Measurements from ENCODE around the gene NUP210. TPM values are rescaled to one million over a fixed set of nuclear protein-coding genes. Genes with fewer than 3 reads are reported as not detected.

The NUP210 gene
- total RNA-seq, 2 donors from 2014 or later: 4.4 to 4.5 TPM

GRCh38 chr3:13404626-13405452 is 15.3 kb downstream of the NUP210 start:
- Histone ChIP-seq H3K4me3 (no peak overlapping the region), H3K27ac (no peak overlapping the region), H3K4me1 (no peaks in the 10 kb centered on the region), H3K9me3 (peaks cover 0 to 19% of the 10 kb centered on the region in 2 donors), H3K36me3 (no peaks in the 10 kb centered on the region), H3K27me3 (no peaks in the 10 kb centered on the region)
- TF ChIP-seq, protein P1, sequence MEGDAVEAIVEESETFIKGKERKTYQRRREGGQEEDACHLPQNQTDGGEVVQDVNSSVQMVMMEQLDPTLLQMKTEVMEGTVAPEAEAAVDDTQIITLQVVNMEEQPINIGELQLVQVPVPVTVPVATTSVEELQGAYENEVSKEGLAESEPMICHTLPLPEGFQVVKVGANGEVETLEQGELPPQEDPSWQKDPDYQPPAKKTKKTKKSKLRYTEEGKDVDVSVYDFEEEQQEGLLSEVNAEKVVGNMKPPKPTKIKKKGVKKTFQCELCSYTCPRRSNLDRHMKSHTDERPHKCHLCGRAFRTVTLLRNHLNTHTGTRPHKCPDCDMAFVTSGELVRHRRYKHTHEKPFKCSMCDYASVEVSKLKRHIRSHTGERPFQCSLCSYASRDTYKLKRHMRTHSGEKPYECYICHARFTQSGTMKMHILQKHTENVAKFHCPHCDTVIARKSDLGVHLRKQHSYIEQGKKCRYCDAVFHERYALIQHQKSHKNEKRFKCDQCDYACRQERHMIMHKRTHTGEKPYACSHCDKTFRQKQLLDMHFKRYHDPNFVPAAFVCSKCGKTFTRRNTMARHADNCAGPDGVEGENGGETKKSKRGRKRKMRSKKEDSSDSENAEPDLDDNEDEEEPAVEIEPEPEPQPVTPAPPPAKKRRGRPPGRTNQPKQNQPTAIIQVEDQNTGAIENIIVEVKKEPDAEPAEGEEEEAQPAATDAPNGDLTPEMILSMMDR (IDR thresholded peaks at IDR 0.05): no peak
- DNase-seq (ENCODE audit: low spot score): no peak

DNA sequence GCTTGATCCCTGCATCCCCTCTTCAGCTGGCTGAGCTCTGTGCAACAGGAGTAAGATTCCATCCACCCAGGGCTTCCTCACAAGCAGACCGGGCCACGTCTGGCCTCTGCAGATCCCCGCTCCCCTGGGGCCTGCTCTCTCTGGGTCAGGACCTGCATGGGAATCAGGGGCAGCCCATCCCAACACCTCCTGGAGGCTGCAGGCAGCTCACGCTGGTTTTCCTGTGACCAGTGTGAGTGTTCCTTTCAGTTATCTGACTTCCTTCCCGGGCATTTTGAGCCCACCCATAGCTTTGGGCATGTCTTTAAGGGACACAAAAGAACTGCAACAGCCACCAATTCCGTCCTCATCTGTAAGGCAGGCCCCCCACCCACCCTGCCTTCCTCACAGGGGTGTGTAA is 16.3 kb downstream of the NUP210 start:
- no peak for DNase-seq (ENCODE audit: low spot score)
- Histone ChIP-seq H3K9me3 (peaks cover 0 to 19% of the 10 kb centered on the region in 2 donors), H3K4me3 (no peak overlapping the region), H3K4me1 (no peaks in the 10 kb centered on the region), H3K27ac (no peak overlapping the region), H3K36me3 (no peaks in the 10 kb centered on the region), H3K27me3 (no peaks in the 10 kb centered on the region)
- TF ChIP-seq, protein P1 (IDR thresholded peaks at IDR 0.05): no peak

DNA sequence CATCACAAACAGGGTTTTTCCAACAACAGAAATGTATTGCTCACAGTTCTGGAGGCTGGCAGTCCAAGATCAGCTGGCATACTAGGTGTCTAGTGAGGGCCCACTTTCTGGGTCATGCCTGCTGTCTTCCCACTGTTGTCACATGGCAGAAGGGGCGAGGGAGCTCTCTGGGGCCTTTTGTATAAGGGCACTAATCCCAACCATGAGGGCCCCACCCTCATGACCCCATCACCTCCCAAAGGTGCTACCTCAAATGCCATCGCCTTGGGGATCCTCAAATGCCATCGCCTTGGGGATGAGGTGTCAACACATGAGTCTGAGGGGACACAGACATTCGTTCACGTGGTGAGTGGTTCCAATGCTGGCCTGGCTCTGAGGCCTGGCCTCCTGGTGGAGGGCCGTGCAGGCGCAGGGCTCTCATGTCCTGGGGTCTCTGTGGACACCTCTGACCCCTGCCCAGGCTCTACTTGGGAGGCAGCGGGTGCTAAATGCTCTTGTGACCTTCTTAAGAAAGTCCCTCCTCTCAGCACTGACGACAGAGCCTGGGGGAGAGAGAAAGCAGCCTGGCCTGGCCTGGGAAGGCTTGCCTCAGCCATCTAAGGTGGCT is 16.8 kb downstream of the NUP210 start:
- no peak overlapping the region for H3K4me3 ChIP-seq
- H3K36me3 ChIP-seq: no peaks in the 10 kb centered on the region
- no peaks in the 10 kb centered on the region for H3K4me1 ChIP-seq
- peaks cover 0 to 18% of the 10 kb centered on the region in 2 donors for H3K9me3 ChIP-seq
- H3K27me3 ChIP-seq: no peaks in the 10 kb centered on the region
- TF ChIP-seq, protein P1 (IDR thresholded peaks at IDR 0.05): no peak
- H3K27ac ChIP-seq: no peak overlapping the region
- DNase-seq (ENCODE audit: low spot score): no peak

DNA sequence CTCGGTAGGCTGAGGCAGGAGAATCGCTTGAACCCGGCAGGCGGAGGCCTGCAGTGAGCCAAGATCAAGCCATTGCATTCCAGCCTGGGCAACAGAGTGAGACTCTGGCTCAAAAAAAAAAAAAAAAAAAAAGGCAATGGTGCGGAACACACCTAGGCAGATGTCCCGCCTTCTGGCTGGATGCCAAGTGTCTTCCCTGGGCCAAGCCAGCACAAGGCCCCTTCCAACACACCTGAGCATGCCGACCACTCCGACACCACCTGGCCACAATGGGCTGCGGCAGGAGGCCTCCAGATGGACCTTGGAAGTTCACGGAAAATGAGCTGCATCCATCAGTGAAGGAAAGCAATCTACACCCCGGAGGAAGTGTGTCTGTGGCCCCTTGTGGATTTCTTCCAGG is 19.0 kb downstream of the NUP210 start:
- TF ChIP-seq, protein P1 (IDR thresholded peaks at IDR 0.05): no peak
- Histone ChIP-seq H3K9me3 (peaks cover 0 to 7% of the 10 kb centered on the region in 2 donors), H3K4me1 (no peaks in the 10 kb centered on the region), H3K27me3 (no peaks in the 10 kb centered on the region), H3K36me3 (no peaks in the 10 kb centered on the region), H3K27ac (no peak overlapping the region), H3K4me3 (no peak overlapping the region)
- DNase-seq (ENCODE audit: low spot score): no peak

DNA sequence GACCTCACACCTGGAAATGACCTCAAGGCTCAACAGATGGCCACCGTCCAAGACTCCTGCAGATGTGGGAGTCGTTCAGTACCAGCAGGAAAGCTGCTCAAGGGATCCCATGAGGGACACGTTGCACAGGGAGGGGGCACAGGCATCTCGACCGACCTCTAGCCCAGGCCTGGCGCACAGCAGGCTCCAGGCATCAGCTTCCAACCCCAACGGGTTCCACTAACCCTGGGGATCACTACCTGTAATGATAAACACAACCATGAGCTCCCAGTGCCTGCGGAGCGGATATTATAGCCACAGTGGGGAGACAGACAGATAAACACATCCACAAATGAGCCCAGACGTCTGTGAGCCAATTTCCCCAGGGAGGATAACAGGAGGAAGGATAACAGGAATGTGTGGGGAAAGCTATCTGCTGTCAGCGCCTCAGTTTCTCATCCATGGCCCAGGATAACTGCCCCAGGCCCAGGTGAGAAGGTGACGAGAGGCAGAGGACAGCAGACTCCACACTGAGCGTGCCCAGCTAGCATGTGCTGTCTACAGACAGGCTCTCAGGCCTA is 19.9 kb downstream of the NUP210 start:
- H3K4me1 ChIP-seq: no peaks in the 10 kb centered on the region
- H3K27me3 ChIP-seq: no peaks in the 10 kb centered on the region
- no peaks in the 10 kb centered on the region for H3K36me3 ChIP-seq
- no peak overlapping the region for H3K27ac ChIP-seq
- TF ChIP-seq, protein P1 (IDR thresholded peaks at IDR 0.05): no peak
- no peak for DNase-seq (ENCODE audit: low spot score)
- peaks cover 0 to 7% of the 10 kb centered on the region in 2 donors for H3K9me3 ChIP-seq
- no peak overlapping the region for H3K4me3 ChIP-seq

All from right atrium auricular region (tissue), 2 donors.